Hepatocyte (in vitro differentiated cells): Measurements from ENCODE around the gene PDZD4. TPM values are rescaled to one million over a fixed set of nuclear protein-coding genes. Genes with fewer than 3 reads are reported as not detected.

Experiments used
- DNase-seq: peaks from one replicate; pipeline ENCODE4 v3.0.0-alpha.2; 2016; ENCODE audit warnings: low spot score
- H2AFZ ChIP-seq: fragments of 200-600 bp; sonication (generic); 2 replicates; pipeline ENCODE4 v1.6.0; 2016; ENCODE audit warnings: antibody characterized with exemption, mild to moderate bottlenecking
- H3K27ac ChIP-seq: fragments of 200-600 bp; sonication (generic); 2 replicates; pipeline ENCODE4 v1.5.1; 2016; ENCODE audit warnings: mild to moderate bottlenecking
- H3K27me3 ChIP-seq: fragments of 200-600 bp; sonication (generic); 2 replicates; pipeline ENCODE4 v1.6.1; 2016
- H3K36me3 ChIP-seq: fragments of 200-600 bp; sonication (generic); replicated peaks from 2 replicates; pipeline ENCODE4 v1.5.1; 2016; ENCODE audit warnings: low read depth; ENCODE audit not compliant: insufficient read depth
- H3K4me1 ChIP-seq: fragments of 200-600 bp; sonication (generic); 2 replicates; pipeline ENCODE4 v1.5.1; 2016; ENCODE audit warnings: mild to moderate bottlenecking, moderate library complexity; ENCODE audit not compliant: insufficient read depth
- H3K4me2 ChIP-seq: fragments of 200-600 bp; sonication (generic); 2 replicates; pipeline ENCODE4 v1.6.0; 2016
- H3K4me3 ChIP-seq: fragments of 200-600 bp; sonication (generic); 2 replicates; pipeline ENCODE4 v1.5.1; 2016; ENCODE audit warnings: mild to moderate bottlenecking
- H3K79me2 ChIP-seq: fragments of 200-600 bp; sonication (generic); 2 replicates; pipeline ENCODE4 v1.6.0; 2017; ENCODE audit warnings: mild to moderate bottlenecking
- H3K9me2 ChIP-seq: fragments of 200-600 bp; sonication (generic); replicated peaks from 2 replicates; pipeline ENCODE4 v1.6.0; 2017; ENCODE audit warnings: mild to moderate bottlenecking; ENCODE audit not compliant: insufficient read depth
- H3K9me3 ChIP-seq: fragments of 200-600 bp; sonication (generic); 2 replicates; pipeline ENCODE4 v1.5.1; 2016; ENCODE audit warnings: low read depth, mild to moderate bottlenecking
- H4K20me1 ChIP-seq: fragments of 200-600 bp; sonication (generic); 2 replicates; pipeline ENCODE4 v1.6.0; 2016; ENCODE audit warnings: mild to moderate bottlenecking; ENCODE audit not compliant: insufficient read depth, poor library complexity, severe bottlenecking
- EZH2 ChIP-seq: fragments of 200-600 bp; sonication (generic); IDR thresholded peaks from 2 replicates; pipeline ENCODE4 v1.6.1; 2016; ENCODE audit warnings: antibody characterized with exemption, mild to moderate bottlenecking, borderline replicate concordance
- EZH2phosphoT487 ChIP-seq: fragments of 200-600 bp; sonication (generic); IDR thresholded peaks from one replicate; pipeline ENCODE4 v1.6.1; 2018; ENCODE audit warnings: antibody characterized with exemption, mild to moderate bottlenecking, low read depth, moderate library complexity; ENCODE audit not compliant: unreplicated experiment, severe bottlenecking
- WGBS: methylation state at CpG from one replicate; pipeline ENCODE4 v1.1.6; 2016; ENCODE audit warnings: low lambda C conversion rate; ENCODE audit errors: missing lambda C conversion rate; 5-methylcytosine and 5-hydroxymethylcytosine counted together
- polyA plus RNA-seq: library from polyadenylated mRNA; unstranded; fragments of >200 nt; fragmentation: Nextera tagmentation; extraction: Ambion mirVana; gene quantifications from 2 replicates; pipeline ENCODE4 v1.2.1, GENCODE V29; 2016
- total RNA-seq: library from RNA; depleted of rRNA; stranded (reverse); fragments of >200 nt; gene quantifications from 2 replicates; pipeline ENCODE4 v1.2.3, GENCODE V29; 2014
- TF ChIP-seq, protein P1 (sequence below): fragments of 200-600 bp; sonication (generic); IDR thresholded peaks from 2 replicates; pipeline ENCODE4 v1.5.1; 2016; ENCODE audit warnings: antibody characterized with exemption, mild to moderate bottlenecking; ENCODE audit not compliant: poor library complexity

PDZD4 gene
- total and polyA plus RNA-seq, 2 experiments from 2014 or later = 0.59 to 2.8 TPM

DNA sequence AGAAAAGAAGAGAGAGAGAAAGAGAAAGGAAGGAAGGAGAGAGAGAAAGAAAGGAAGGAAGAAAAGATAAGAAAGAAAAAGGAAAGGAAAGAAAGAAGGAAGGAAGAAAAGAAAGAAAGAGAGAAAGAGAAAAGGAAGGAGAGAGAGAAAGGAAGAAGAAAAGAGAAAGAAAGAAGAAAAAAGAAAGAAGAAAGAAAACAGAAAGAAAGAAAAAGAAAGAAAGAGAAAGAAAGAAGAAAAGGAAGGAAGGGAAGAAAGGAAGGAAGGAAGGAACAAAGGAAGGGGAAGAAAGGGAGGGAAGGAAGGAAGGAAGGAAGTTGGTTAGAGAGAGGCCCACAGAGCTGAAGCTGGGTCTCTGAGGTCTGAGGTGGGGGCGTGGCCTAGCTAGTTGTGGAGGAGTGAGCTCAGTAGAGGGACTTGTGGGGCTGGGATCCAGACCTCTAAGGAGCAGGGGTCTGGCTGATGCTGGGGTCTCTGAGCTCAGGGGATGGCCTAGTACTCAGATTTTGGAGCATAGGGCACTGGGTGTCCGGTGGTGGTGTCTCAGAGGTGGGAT, 27.1 kb upstream of the PDZD4 start:
- Histone ChIP-seq H3K4me3 (no peak overlapping the region), H3K27me3 (no peaks in the 10 kb centered on the region), H3K4me1 (no peaks in the 10 kb centered on the region), H3K4me2 (no peak overlapping the region), H3K36me3 (no peaks in the 10 kb centered on the region), H3K9me2 (no peaks in the 10 kb centered on the region), H2AFZ (no peak overlapping the region), H3K9me3 (no peaks in the 10 kb centered on the region), H3K27ac (no peak overlapping the region), H3K79me2 (no peaks in the 10 kb centered on the region), H4K20me1 (no peaks in the 10 kb centered on the region)
- 56% methylated on average over 2 of the region's 2 CpGs for WGBS
- TF ChIP-seq, protein P1, sequence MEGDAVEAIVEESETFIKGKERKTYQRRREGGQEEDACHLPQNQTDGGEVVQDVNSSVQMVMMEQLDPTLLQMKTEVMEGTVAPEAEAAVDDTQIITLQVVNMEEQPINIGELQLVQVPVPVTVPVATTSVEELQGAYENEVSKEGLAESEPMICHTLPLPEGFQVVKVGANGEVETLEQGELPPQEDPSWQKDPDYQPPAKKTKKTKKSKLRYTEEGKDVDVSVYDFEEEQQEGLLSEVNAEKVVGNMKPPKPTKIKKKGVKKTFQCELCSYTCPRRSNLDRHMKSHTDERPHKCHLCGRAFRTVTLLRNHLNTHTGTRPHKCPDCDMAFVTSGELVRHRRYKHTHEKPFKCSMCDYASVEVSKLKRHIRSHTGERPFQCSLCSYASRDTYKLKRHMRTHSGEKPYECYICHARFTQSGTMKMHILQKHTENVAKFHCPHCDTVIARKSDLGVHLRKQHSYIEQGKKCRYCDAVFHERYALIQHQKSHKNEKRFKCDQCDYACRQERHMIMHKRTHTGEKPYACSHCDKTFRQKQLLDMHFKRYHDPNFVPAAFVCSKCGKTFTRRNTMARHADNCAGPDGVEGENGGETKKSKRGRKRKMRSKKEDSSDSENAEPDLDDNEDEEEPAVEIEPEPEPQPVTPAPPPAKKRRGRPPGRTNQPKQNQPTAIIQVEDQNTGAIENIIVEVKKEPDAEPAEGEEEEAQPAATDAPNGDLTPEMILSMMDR = no peak
- TF ChIP-seq EZH2phosphoT487 (no peak), EZH2 (no peak)
- no peak for DNase-seq

DNA sequence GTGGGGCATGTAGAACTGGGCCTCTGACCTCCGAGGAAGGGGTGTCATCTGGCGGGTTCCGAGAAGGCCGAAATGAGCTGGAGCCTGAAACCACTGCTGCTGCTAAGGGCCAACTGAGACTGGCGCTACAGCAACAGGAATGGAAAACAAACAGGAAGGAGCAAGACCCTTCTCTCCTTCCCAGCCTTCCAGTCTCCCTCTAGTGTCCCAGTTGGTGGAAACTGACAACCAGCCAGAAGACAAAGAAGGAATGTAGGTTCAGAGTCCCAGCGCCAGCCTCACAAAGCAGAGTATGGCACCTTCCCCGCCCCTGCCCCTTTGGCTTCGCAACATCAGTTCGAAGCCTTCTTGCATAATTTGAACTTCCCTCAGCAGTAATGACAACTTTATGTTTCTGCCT, 24.4 kb upstream of the PDZD4 start:
- no peak for DNase-seq
- TF ChIP-seq, protein P1 = no peak
- no peak for TF ChIP-seq EZH2phosphoT487
- TF ChIP-seq EZH2 = no peak
- Histone ChIP-seq H3K4me1 (no peaks in the 10 kb centered on the region), H2AFZ (no peak overlapping the region), H3K9me2 (no peaks in the 10 kb centered on the region), H3K9me3 (no peaks in the 10 kb centered on the region), H3K4me3 (no peak overlapping the region), H3K27ac (no peak overlapping the region), H3K4me2 (no peak overlapping the region), H3K27me3 (no peaks in the 10 kb centered on the region), H3K36me3 (no peaks in the 10 kb centered on the region), H3K79me2 (no peaks in the 10 kb centered on the region), H4K20me1 (no peaks in the 10 kb centered on the region)
- 86% methylated on average over 9 of the region's 9 CpGs for WGBS

DNA sequence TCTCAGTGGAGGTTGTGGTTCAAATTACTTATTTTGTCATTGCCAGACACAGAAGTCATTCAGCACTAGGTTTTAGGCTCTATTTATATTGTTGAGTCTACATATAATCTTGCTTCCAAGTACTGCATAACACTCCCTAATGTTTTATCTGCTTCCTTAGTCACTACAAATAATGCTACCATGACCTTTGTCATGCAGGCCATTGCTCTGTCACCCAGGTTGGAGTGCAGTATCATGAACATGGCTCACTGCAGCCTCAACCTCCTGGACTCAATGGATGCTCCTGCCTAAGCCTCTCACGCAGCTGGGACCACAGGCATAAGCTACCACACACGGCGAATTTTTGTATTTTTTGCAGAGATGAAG, 23.5 kb upstream of the PDZD4 start:
- Histone ChIP-seq H3K4me1 (no peaks in the 10 kb centered on the region), H3K9me3 (no peaks in the 10 kb centered on the region), H4K20me1 (no peaks in the 10 kb centered on the region), H3K9me2 (no peaks in the 10 kb centered on the region), H3K36me3 (no peaks in the 10 kb centered on the region), H3K27me3 (no peaks in the 10 kb centered on the region), H3K27ac (no peak overlapping the region), H3K4me2 (no peak overlapping the region), H3K4me3 (no peak overlapping the region), H2AFZ (no peak overlapping the region), H3K79me2 (no peaks in the 10 kb centered on the region)
- DNase-seq = no peak
- TF ChIP-seq, protein P1 = no peak
- TF ChIP-seq EZH2 (no peak), EZH2phosphoT487 (no peak)
- 66% methylated on average over 3 of the region's 3 CpGs for WGBS
